ENCODE results near the gene KCNJ5. TPM values are rescaled to one million over a fixed set of nuclear protein-coding genes. Genes with fewer than 3 reads are reported as not detected.

Gene KCNJ5
- total RNA-seq, 1 experiment from 2014 or later, result 0.11 TPM

- Histone ChIP-seq H3K4me2 (ENCODE audit: insufficient read depth, insufficient read length, low read length) (no peak overlapping the region), H3K4me1 (ENCODE audit: insufficient read depth, low read length) (0 out of 2 replicates have a peak, but pooled peaks cover under 1% of the 10 kb centered on the region), H4K91ac (ENCODE audit: insufficient read length, low read depth, low read length) (no peak overlapping the region), H2BK12ac (ENCODE audit: insufficient read length, low read depth, low read length) (no peak overlapping the region), H2AK5ac (ENCODE audit: insufficient read length, low read length) (no peak overlapping the region), H3K23me2 (ENCODE audit: insufficient read length, low read depth, low read length, poor library complexity, severe bottlenecking) (peaks cover 8% of the 10 kb centered on the region), H4K8ac (replicated peaks; ENCODE audit: insufficient read length, low read depth, low read length) (no peak overlapping the region), H3K14ac (ENCODE audit: insufficient read depth, low read length) (no peak overlapping the region), H3K27ac (ENCODE audit: insufficient read length, low read depth, low read length) (no peak overlapping the region), H3K79me1 (ENCODE audit: insufficient read depth, low read depth, low read length, poor library complexity, severe bottlenecking) (no peaks in the 10 kb centered on the region), H3K4ac (ENCODE audit: low read depth, low read length) (no peak overlapping the region), H3K23ac (ENCODE audit: insufficient read length, low read depth, low read length) (no peak overlapping the region), H4K5ac (ENCODE audit: insufficient read length, low read depth, low read length) (no peak overlapping the region), H3K79me2 (ENCODE audit: insufficient read depth, low read length) (no peaks in the 10 kb centered on the region), H2BK15ac (ENCODE audit: low read depth, low read length) (no peak overlapping the region), H2AFZ (ENCODE audit: low read length) (no peak overlapping the region), H3K56ac (ENCODE audit: insufficient read length, low read depth, low read length) (no peak overlapping the region), H2BK120ac (ENCODE audit: low read depth, low read length, poor library complexity, severe bottlenecking) (no peak overlapping the region), H3K27me3 (ENCODE audit: insufficient read depth, low read length) (peaks cover 15% of the 10 kb centered on the region), H4K20me1 (ENCODE audit: control insufficient read depth, insufficient read depth, insufficient read length) (no peaks in the 10 kb centered on the region), H3K9me3 (ENCODE audit: control insufficient read depth, low read depth, low read length) (no peaks in the 10 kb centered on the region), H2BK20ac (ENCODE audit: low read depth, low read length, poor library complexity, severe bottlenecking) (no peak overlapping the region), H3K18ac (ENCODE audit: insufficient read length, low read depth, low read length) (no peak overlapping the region), H3T11ph (ENCODE audit: low read length) (no peak overlapping the region), H3K9ac (ENCODE audit: extremely low read depth, insufficient read length, low read length) (no peak overlapping the region), H2BK5ac (ENCODE audit: insufficient read length, low read length) (no peak overlapping the region)
- Mint-ChIP-seq H3K4me1 (peaks cover 3 to 6% of the 10 kb centered on the region in 2 experiments), H3K27me3 (ENCODE audit: low read depth) (peaks cover 83% of the 10 kb centered on the region), H3K36me3 (ENCODE audit: insufficient read depth in 1 of 3, low read depth in 3 of 3) (0 out of 7 replicates have a peak, but pooled peaks cover 0 to 4% (median 0%) of the 10 kb centered on the region in 3 experiments), H3K27ac (no peak overlapping the region), H3K9me3 (peaks cover 2 to 3% of the 10 kb centered on the region in 2 experiments; a peak in 4 of 5 replicates), H3K4me3 (no peak overlapping the region)
- DNase-seq, result no peak
- no peak for TF ChIP-seq CTCF (conservative IDR thresholded peaks at IDR 0.05)
- WGBS (ENCODE audit: extremely low coverage, insufficient read length, low lambda C conversion rate), result no CpG with 5 or more reads among the region's 8 CpGs
Measured at GRCh38 chr11:128909438-128910125, 18.4 kb downstream of the KCNJ5 start.

Measured in H9 (cell line).